Ovary (tissue), 9 donors: ENCODE measurements around the gene AANAT. TPM values are rescaled to one million over a fixed set of nuclear protein-coding genes. Genes with fewer than 3 reads are reported as not detected.

ENCODE experiments used
- DNase-seq, 5 donors: peaks; one replicate each; pipeline ENCODE4 v3.0.0-alpha.2; 2019 to 2020
- H3K27ac ChIP-seq, 2 donors: fragments of 200-600 bp; one replicate each; pipeline versions ENCODE4 v1.5.1 to v1.8.0; 2019 to 2022
- H3K27me3 ChIP-seq: fragments of 200-600 bp; one replicate; pipeline ENCODE4 v1.8.0; 2022
- H3K36me3 ChIP-seq: fragments of 200-600 bp; sonication (generic); one replicate; pipeline ENCODE4 v1.5.1; 2019
- H3K4me1 ChIP-seq: one replicate; pipeline ENCODE4 v1.8.1; 2013; ENCODE audit warnings: mild to moderate bottlenecking, moderate library complexity; ENCODE audit not compliant: insufficient read depth
- H3K4me3 ChIP-seq: fragments of 200-600 bp; sonication (generic); one replicate; pipeline ENCODE4 v1.5.1; 2017
- H3K9me3 ChIP-seq, 2 donors: fragments of 200-600 bp in 1 of 2; sonication (generic) in 1 of 2; one replicate each; pipeline versions ENCODE4 v1.5.1 to v1.8.1; 2013 to 2019; ENCODE audit warnings: mild to moderate bottlenecking in 1 of 2, moderate library complexity in 1 of 2
- CTCF ChIP-seq, 3 donors: fragments of 450-650 bp in 2 of 3; fragments of 200-600 bp in 1 of 3; IDR thresholded peaks; one replicate each; pipeline versions ENCODE4 v1.5.1 to v1.8.0; 2016 to 2022; ENCODE audit warnings: antibody characterized with exemption in 3 of 3, mild to moderate bottlenecking in 1 of 3
- EP300 ChIP-seq: sonication (generic); formaldehyde crosslinking; IDR thresholded peaks from one replicate; pipeline ENCODE4 v1.6.1; 2017; ENCODE audit warnings: antibody characterized with exemption
- POLR2A ChIP-seq: fragments of 450-650 bp; IDR thresholded peaks from one replicate; pipeline ENCODE4 v1.6.1; 2017; ENCODE audit warnings: antibody characterized with exemption, mild to moderate bottlenecking, moderate library complexity
- WGBS, 3 donors: extraction: QIAGEN DNeasy Blood & Tissue Kit in 1 of 3; methylation state at CpG; one replicate each; pipeline versions ENCODE4 v1.1.5 to v1.1.7; 2013 to 2017; 5-methylcytosine and 5-hydroxymethylcytosine counted together
- intact Hi-C, 4 donors: fragments of 100-400 bp; cut with DNase I; formaldehyde crosslinking; loops; one replicate each; pipeline versions ENCODE4 v1.11.0 to v1.15.1; 2022 to 2023
- polyA plus RNA-seq, 2 donors: library from polyadenylated mRNA; stranded (reverse); fragments of 200-250 nt in 1 of 2; fragments of 350-450 nt in 1 of 2; fragmentation: Illumina TruSeq in 1 of 2; extraction: RNeasy Lipid Tissue Mini Kit (QIAGEN cat#74804) in 1 of 2; gene quantifications; one replicate each; pipeline ENCODE4 v1.2.3, GENCODE V29; 2013 to 2014
- total RNA-seq, 7 donors: library from RNA; depleted of rRNA in 2 of 7; stranded (reverse); fragments of >200 nt in 2 of 7; fragmentation: NEBNext Ultra II Directional in 3 of 7; extraction: Animal tissue kit (Norgen Biotek cat#: 25700) in 3 of 7; gene quantifications; one replicate each; pipeline versions ENCODE4 v1.1.0 to v1.2.4, GENCODE V29; 2016 to 2023
- donor health status: DM: no; HTN: no; CAD: no; lungs with moderate emphysema.
- donor health status: DM: no; HTN: no; CAD: no.
- donor health status: Bipolar disorder and iron deficiency.
- donor health status: DM: yes; HTN: yes; CAD: no.
- donor health status: DM: no; HTN: no; CAD: no.
- donor health status: DM: yes; HTN: yes; CAD: no.

Gene AANAT
- total and polyA plus RNA-seq, 9 donors = not detected

GRCh38 chr17:76422406-76422805 lies 45.0 kb upstream of the AANAT start:
- WGBS, 3 donors = 95 to 97% (median 96%) methylated on average over 8 of the region's 8 CpGs
- H3K9me3 ChIP-seq = no peaks in the 10 kb centered on the region
- H3K36me3 ChIP-seq = no peaks in the 10 kb centered on the region
- no peak overlapping the region for H3K27ac ChIP-seq
- intact Hi-C loops = no loop called here
- no peak overlapping the region for H3K4me3 ChIP-seq
- peaks cover 20% of the 10 kb centered on the region for H3K4me1 ChIP-seq
- H3K27me3 ChIP-seq = no peaks in the 10 kb centered on the region
- no peak for DNase-seq
- TF ChIP-seq CTCF (IDR thresholded peaks at IDR 0.05) (no peak), POLR2A (no peak), EP300 (no peak)

- Histone ChIP-seq H3K9me3 (no peaks in the 10 kb centered on the region), H3K36me3 (no peaks in the 10 kb centered on the region), H3K4me1 (peaks cover 18% of the 10 kb centered on the region), H3K4me3 (no peak overlapping the region), H3K27me3 (no peaks in the 10 kb centered on the region), H3K27ac (no peak overlapping the region)
- no peak for DNase-seq
- 94 to 96% (median 96%) methylated on average over 6 of the region's 6 CpGs for WGBS, 3 donors
- intact Hi-C loops = no loop called here
- no peak for TF ChIP-seq EP300
- no peak for TF ChIP-seq POLR2A
- TF ChIP-seq CTCF (IDR thresholded peaks at IDR 0.05) = no peak
These were observed 44.5 kb upstream of the AANAT start for GRCh38 chr17:76422860-76423259.

- intact Hi-C loops = no loop called here
- Histone ChIP-seq H3K9me3 (no peaks in the 10 kb centered on the region), H3K36me3 (no peaks in the 10 kb centered on the region), H3K4me1 (peaks cover 3% of the 10 kb centered on the region), H3K4me3 (no peak overlapping the region), H3K27me3 (no peaks in the 10 kb centered on the region), H3K27ac (no peak overlapping the region)
- WGBS, 3 donors = 87 to 92% (median 89%) methylated on average over 3 of the region's 3 CpGs
- no peak for DNase-seq
- TF ChIP-seq EP300 (no peak), POLR2A (no peak), CTCF (IDR thresholded peaks at IDR 0.05) (no peak)
These were observed 40.5 kb upstream of the AANAT start for GRCh38 chr17:76426853-76427252.

GRCh38 chr17:76427501-76428231 lies 39.7 kb upstream of the AANAT start:
- Histone ChIP-seq H3K4me1 (peaks cover 3% of the 10 kb centered on the region), H3K4me3 (no peak overlapping the region), H3K27ac (no peak overlapping the region), H3K27me3 (no peaks in the 10 kb centered on the region), H3K9me3 (no peaks in the 10 kb centered on the region), H3K36me3 (no peaks in the 10 kb centered on the region)
- no peak for TF ChIP-seq POLR2A
- no peak for TF ChIP-seq CTCF (IDR thresholded peaks at IDR 0.05)
- no peak for TF ChIP-seq EP300
- no peak for DNase-seq
- WGBS, 3 donors = 72 to 80% (median 74%) methylated on average over 8 of the region's 8 CpGs
- intact Hi-C loops = no loop called here
